ENCODE measurements around the gene CALML5.

The CALML5 gene

GRCh38 chr10:5461914-5462840 lies 37.2 kb downstream of the CALML5 start:
- H3K4me3 ChIP-seq (replicated peaks; ENCODE audit: low read depth, low read length), result no peak overlapping the region
- DNase-seq (ENCODE audit: extremely low read depth, low read depth), result no peak
- TF ChIP-seq, protein P1, sequence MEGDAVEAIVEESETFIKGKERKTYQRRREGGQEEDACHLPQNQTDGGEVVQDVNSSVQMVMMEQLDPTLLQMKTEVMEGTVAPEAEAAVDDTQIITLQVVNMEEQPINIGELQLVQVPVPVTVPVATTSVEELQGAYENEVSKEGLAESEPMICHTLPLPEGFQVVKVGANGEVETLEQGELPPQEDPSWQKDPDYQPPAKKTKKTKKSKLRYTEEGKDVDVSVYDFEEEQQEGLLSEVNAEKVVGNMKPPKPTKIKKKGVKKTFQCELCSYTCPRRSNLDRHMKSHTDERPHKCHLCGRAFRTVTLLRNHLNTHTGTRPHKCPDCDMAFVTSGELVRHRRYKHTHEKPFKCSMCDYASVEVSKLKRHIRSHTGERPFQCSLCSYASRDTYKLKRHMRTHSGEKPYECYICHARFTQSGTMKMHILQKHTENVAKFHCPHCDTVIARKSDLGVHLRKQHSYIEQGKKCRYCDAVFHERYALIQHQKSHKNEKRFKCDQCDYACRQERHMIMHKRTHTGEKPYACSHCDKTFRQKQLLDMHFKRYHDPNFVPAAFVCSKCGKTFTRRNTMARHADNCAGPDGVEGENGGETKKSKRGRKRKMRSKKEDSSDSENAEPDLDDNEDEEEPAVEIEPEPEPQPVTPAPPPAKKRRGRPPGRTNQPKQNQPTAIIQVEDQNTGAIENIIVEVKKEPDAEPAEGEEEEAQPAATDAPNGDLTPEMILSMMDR (IDR thresholded peaks at IDR 0.05; ENCODE audit: low read depth, low read length, missing control alignments), result no peak

DNA sequence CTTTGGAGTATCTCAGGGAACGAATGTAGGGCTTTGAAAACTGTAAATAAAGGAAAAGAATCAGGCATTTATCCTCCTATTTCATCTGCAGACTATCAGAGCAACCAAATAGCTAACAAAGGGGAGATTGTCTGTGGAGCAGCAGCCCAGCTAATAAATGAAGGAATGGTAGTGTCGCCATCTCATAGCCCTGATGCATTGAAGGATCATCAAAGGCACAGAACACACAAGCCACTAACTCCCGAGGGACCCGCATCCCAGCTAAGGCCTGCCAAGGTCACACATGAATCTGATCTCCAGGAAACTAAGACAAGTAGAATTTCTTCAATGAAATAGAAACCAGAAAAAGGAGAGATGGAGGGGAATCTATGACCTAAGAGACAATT lies 38.2 kb downstream of the CALML5 start:
- no peak overlapping the region for H3K4me3 ChIP-seq (replicated peaks; ENCODE audit: low read depth, low read length)
- no peak for DNase-seq (ENCODE audit: extremely low read depth, low read depth)
- TF ChIP-seq, protein P1 (IDR thresholded peaks at IDR 0.05; ENCODE audit: low read depth, low read length, missing control alignments), result no peak

DNA sequence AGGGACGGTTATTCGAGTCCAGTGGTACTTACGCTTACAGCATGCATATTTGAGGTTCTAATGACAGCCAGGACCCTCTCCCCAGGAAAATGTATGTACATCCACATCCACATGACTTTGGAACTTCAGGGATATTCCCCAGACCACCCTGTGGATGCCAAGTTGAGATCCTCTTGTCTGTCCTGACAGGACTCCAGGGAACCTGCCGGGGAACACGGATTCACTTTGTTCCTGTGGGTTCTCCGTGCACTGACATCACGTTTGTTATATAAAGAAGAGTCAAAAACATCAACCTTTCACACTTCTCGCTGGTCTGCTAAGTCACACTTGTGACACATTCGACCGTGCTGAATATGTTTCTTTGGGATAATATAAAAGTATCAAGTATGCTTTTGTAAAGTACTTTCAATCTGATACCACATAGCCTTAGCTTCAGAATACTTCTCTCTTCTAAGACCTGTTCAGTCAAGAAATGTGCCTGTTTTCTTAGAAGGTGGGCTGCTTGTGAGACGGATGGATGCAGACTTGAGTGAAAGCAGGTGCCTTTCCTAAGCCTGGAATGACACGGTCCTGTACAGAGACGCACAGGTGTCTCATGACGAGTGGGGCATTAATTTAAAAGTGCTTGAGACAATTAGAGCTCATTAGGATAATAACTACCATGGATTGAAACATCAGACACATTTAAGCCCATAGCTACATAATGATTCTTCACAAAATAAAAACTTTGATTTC lies 38.7 kb downstream of the CALML5 start:
- H3K4me3 ChIP-seq (replicated peaks; ENCODE audit: low read depth, low read length), result no peak overlapping the region
- TF ChIP-seq, protein P1 (IDR thresholded peaks at IDR 0.05; ENCODE audit: low read depth, low read length, missing control alignments), result no peak
- DNase-seq (ENCODE audit: extremely low read depth, low read depth), result no peak

DNA sequence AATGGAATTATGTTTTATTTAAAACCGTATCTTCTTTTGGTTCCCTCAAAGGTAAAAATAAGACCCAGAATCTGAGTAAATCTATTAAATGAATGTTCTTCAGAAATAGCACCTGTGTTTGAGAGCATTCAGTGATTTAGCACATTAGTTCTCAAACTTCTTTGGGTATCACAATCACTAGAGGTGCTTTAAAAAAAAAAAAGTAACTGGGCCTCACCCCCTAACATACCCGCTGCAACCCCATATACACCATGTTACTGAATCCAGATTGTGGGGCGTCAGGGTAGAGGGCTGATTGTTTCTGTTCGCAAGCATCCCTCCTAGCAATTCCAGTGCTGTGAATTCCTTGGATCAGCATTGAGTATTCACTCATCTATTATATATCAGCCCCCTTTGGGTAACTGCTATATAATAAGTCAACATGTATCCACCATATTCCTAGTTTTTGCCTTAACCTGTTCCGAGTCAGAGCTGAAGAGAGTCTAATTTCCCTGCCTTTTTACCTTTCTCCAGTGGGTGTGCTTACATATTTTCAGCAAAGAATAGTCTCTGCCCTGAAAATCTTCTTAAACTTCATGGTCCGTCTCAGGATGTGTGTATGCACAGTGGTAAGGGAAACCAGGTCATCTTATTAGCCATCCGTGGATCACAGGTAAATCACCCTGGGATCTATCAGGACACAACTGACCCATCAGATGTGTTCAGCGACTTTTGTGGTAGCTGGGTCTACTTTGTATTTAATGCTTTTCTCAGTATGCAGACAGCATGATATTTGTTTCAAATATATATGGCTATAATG lies 40.2 kb downstream of the CALML5 start:
- DNase-seq (ENCODE audit: extremely low read depth, low read depth), result no peak
- H3K4me3 ChIP-seq (replicated peaks; ENCODE audit: low read depth, low read length), result no peak overlapping the region
- TF ChIP-seq, protein P1 (IDR thresholded peaks at IDR 0.05; ENCODE audit: low read depth, low read length, missing control alignments), result no peak

- H3K4me3 ChIP-seq (replicated peaks; ENCODE audit: low read depth, low read length), result no peak overlapping the region
- DNase-seq (ENCODE audit: extremely low read depth, low read depth), result no peak
- TF ChIP-seq, protein P1 (IDR thresholded peaks at IDR 0.05; ENCODE audit: low read depth, low read length, missing control alignments), result no peak
Observed at GRCh38 chr10:5458425-5458824, 40.9 kb downstream of the CALML5 start.

- no peak overlapping the region for H3K4me3 ChIP-seq (replicated peaks; ENCODE audit: low read depth, low read length)
- TF ChIP-seq, protein P1 (IDR thresholded peaks at IDR 0.05; ENCODE audit: low read depth, low read length, missing control alignments), result no peak
- DNase-seq (ENCODE audit: extremely low read depth, low read depth), result no peak
Observed at GRCh38 chr10:5457741-5458140, 41.6 kb downstream of the CALML5 start.
